ENCODE measurements around the gene TACC3. TPM values are rescaled to one million over a fixed set of nuclear protein-coding genes. Genes with fewer than 3 reads are reported as not detected.
A peak's percentile ranks its signal among the peaks of the same experiment; 100 is the strongest.

The TACC3 gene
- total and polyA plus RNA-seq, 2 of the 8 experiments (the other 6 are each of a cell fraction or from before 2014, with no cell fraction given), result 73.8 to 148 TPM

DNA sequence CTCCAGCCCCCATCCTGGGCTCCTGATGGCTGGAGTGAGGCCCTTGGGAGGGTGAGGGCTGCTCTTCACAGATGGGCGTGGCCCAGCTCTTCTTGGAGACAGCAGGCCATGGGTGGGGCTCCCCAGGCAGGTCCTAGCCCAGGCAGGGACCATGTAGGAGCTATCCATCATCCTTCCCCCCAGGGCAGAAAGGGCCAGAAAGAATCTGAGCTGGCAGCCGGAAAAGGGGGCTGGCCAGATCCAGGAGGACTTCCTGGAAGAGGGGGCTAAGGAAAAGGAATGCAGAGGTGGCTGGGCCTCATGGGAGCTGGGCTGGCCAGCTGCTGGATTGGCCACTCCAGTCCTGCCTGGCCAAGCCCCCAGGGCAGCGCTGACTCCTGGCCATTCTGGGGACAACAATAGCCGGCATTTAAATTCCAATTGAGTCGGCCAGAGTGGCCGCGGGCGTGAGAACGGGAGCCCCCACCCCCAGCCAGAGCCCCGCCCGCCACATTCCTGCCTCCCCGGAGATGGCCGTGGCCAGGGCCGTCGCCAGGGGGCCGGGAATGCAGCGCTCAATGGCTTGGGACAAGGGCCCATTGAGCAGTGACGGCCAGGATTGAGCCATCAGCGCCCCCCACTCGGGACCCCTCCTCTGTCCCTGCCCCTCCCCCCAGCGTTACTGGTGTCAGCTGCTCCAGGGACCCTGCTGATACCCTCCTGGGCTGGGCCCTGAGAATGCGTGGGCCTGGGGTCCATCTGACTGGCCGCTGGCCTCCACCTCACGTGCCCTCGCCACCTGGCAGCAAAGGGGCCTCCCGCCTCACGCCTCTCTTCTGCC, 56.7 kb downstream of the TACC3 start (continued):
- peak in 1 of 3 experiments; percentile 10; a peak in 1 of 4 replicates for TF ChIP-seq CTCF (IDR thresholded peaks at IDR 0.05; ENCODE audit: control extremely low read depth in 1 of 3, insufficient read depth in 1 of 3, low read depth in 1 of 3, low read length in 3 of 3)
- TF ChIP-seq YY1 (IDR thresholded peaks at IDR 0.05; ENCODE audit: low read depth, low read length), result no peak
- TF ChIP-seq KDM4A (IDR thresholded peaks at IDR 0.05; ENCODE audit: low read depth, low read length, severe bottlenecking), result peak; percentile 18
- peak; percentile 26; the same call in 1 of the 2 replicates for TF ChIP-seq CREB1 (IDR thresholded peaks at IDR 0.05)
- TF ChIP-seq SIRT6 (IDR thresholded peaks at IDR 0.05; ENCODE audit: low read length), result no peak
- no peak for TF ChIP-seq TAF1 (IDR thresholded peaks at IDR 0.05; ENCODE audit: low read depth, low read length)
- TF ChIP-seq USF2 (IDR thresholded peaks at IDR 0.05; ENCODE audit: low read length), result no peak
- 0 out of 4 replicates have a peak, but pooled peaks of 1 of the 2 experiments have one; percentile 83 for TF ChIP-seq HDAC2 (IDR thresholded peaks at IDR 0.05; ENCODE audit: borderline replicate concordance in 1 of 2, low read depth in 2 of 2, low read length in 2 of 2)
- TF ChIP-seq ZNF274 (IDR thresholded peaks at IDR 0.05; ENCODE audit: borderline replicate concordance, extremely low read depth, low read length), result no peak
- no peak for TF ChIP-seq SRF (IDR thresholded peaks at IDR 0.05; ENCODE audit: low read depth, low read length)
- TF ChIP-seq, protein P1, sequence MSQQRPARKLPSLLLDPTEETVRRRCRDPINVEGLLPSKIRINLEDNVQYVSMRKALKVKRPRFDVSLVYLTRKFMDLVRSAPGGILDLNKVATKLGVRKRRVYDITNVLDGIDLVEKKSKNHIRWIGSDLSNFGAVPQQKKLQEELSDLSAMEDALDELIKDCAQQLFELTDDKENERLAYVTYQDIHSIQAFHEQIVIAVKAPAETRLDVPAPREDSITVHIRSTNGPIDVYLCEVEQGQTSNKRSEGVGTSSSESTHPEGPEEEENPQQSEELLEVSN (IDR thresholded peaks at IDR 0.05), result peak; percentile 94
- TF ChIP-seq GTF2F1 (IDR thresholded peaks at IDR 0.05; ENCODE audit: borderline replicate concordance, low read depth, low read length), result no peak
- no peak for TF ChIP-seq EZH2 (IDR thresholded peaks at IDR 0.05; ENCODE audit: low read depth, low read length, severe bottlenecking)
- TF ChIP-seq POU5F1 (IDR thresholded peaks at IDR 0.05; ENCODE audit: low read depth, low read length), result no peak
- no peak for TF ChIP-seq RXRA (IDR thresholded peaks at IDR 0.05; ENCODE audit: insufficient read depth, low read depth, low read length)
- TF ChIP-seq TCF12 (IDR thresholded peaks at IDR 0.05; ENCODE audit: low read depth, low read length), result no peak
- TF ChIP-seq MAX (IDR thresholded peaks at IDR 0.05), result peak; percentile 83
- TF ChIP-seq TEAD4 (IDR thresholded peaks at IDR 0.05; ENCODE audit: low read depth, low read length), result peak; percentile 95
- TF ChIP-seq EGR1 (IDR thresholded peaks at IDR 0.05; ENCODE audit: borderline replicate concordance, low read depth, low read length), result no peak
